Measurements from ENCODE around the gene FBXO24. TPM values are rescaled to one million over a fixed set of nuclear protein-coding genes. Genes with fewer than 3 reads are reported as not detected.

Gene FBXO24
- total and polyA plus RNA-seq, 2 of the 4 experiments (the other 2 are of a cell fraction): 0.43 to 0.54 TPM

DNA sequence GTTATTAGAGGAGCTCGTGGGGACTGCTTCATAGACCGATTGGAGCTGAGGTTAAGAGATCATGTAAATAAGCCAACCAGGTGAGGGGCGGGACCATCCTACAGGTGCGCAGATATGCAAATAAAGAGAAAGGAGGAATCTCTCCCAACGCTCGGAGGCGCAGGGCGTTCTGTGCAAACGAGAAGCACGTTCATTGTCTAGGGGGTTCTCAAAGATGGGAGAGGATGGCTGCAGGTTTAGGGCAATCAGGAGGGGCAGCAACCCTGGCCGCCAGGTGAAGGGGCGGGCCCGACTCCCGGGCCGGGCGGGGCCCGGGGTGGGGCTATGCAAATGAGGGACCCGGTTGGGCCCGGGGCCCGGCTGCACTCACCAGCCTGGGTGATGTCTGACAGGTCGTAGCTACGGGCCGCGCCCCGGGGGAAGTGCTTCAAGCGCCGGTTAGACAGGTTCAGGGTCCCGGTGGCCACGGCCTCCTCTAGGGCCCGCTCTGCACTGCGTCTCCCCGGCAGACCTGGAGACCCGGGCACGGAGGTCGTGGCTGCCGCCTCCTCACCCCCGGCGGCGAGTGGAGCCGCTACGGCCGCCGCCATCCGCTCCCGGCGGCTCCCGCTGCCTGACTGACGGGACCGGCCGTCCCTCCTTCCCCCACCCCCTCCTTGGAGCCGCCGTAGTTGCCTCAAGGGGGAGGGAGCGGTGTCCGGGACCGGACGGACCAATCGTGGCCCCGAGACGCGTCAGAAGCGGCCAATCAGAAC lies 440 bp upstream of the FBXO24 start, which contains the start of gene LRCH4:
Gene LRCH4, minus strand, starts transcription at position 619 of the 755 bp plus-strand sequence. Its CDS starts 29 bp downstream, at position 590.
- intact Hi-C loops (cut with micrococcal nuclease): loop anchor here (1.0 to 10.0 kb wide), 3 partner anchors 17 to 249 kb away; partner anchors contain the start of genes GNB2 and PCOLCE
- 0% methylated on average over 29 of the region's 61 CpGs; no CpG with 5 or more reads in 1 of the 2 experiments for WGBS, 2 experiments (ENCODE audit: extremely low coverage in 2 of 2, insufficient read length in 1 of 2)

More for the DNA sequence above, 440 bp upstream of the FBXO24 start, which contains the start of gene LRCH4:
- Histone ChIP-seq H3K9ac (ENCODE audit: low read depth, low read length) (peak within 1 kb of the TSS; percentile 96), H2AK5ac (ENCODE audit: low read depth, low read length) (peak within 1 kb of the TSS; percentile 98), H2BK120ac (ENCODE audit: low read depth, low read length) (peak within 1 kb of the TSS; percentile 51), H3K27ac (ENCODE audit: insufficient read depth, low read length) (peak within 1 kb of the TSS; percentile 90), H2BK5ac (ENCODE audit: low read depth, low read length, poor library complexity, severe bottlenecking) (peak within 1 kb of the TSS; percentile 83), H2AFZ (replicated peaks; ENCODE audit: low read length, poor library complexity) (peak within 1 kb of the TSS; percentile 96), H2BK15ac (ENCODE audit: low read depth, low read length) (peak within 1 kb of the TSS; percentile 36; the same call in 1 of the 3 replicates), H4K8ac (ENCODE audit: low read depth in 2 of 2, low read length in 2 of 2) (peak within 1 kb of the TSS; percentile 91 to 92), H4K20me1 (ENCODE audit: insufficient read depth, low read length) (peaks cover 33% of the 10 kb centered on the region), H3K79me1 (ENCODE audit: low read depth in 1 of 2, low read length in 2 of 2) (peaks cover 12 to 52% of the 10 kb centered on the region in 2 experiments), H3K27me3 (ENCODE audit: control insufficient read depth, insufficient read depth, low read length) (no peaks in the 10 kb centered on the region), H3K56ac (ENCODE audit: extremely low read depth, insufficient read depth, low read length) (peak within 1 kb of the TSS; percentile 80), H3K23ac (ENCODE audit: low read depth, low read length) (peak within 1 kb of the TSS; percentile 92), H3K4me1 (ENCODE audit: control insufficient read depth, insufficient read depth, low read length) (peaks cover 17% of the 10 kb centered on the region), H3K4me3 (ENCODE audit: insufficient read depth, low read depth, low read length) (peak within 1 kb of the TSS; percentile 72), H4K5ac (ENCODE audit: low read depth, low read length) (peak within 1 kb of the TSS; percentile 81), H2AK9ac (replicated peaks; ENCODE audit: low read depth, low read length, poor library complexity) (peak within 1 kb of the TSS; percentile 96), H3K36me3 (ENCODE audit: control insufficient read depth, insufficient read depth, low read length) (peaks cover 19% of the 10 kb centered on the region), H3K9me1 (ENCODE audit: insufficient read depth, low read length) (peaks cover 2% of the 10 kb centered on the region), H3K9me3 (ENCODE audit: control insufficient read depth, insufficient read depth, low read length) (no peaks in the 10 kb centered on the region), H3K18ac (ENCODE audit: low read depth, low read length) (peak within 1 kb of the TSS; percentile 53; the same call in 1 of the 2 replicates), H2BK20ac (ENCODE audit: low read depth, low read length) (no peak within 1 kb of the TSS), H3K4ac (ENCODE audit: low read depth, low read length) (peak within 1 kb of the TSS; percentile 95), H4K91ac (ENCODE audit: insufficient read depth, low read depth, low read length) (peak within 1 kb of the TSS; percentile 58), H3K14ac (replicated peaks; ENCODE audit: low read depth, low read length) (peak within 1 kb of the TSS; percentile 59), H3K4me2 (ENCODE audit: low read depth, low read length) (peak within 1 kb of the TSS; percentile 99)
- dilution Hi-C loops (cut with HindIII; ENCODE audit: low sequenced_read_pairs, unreplicated experiment) (no loop called here), in situ Hi-C loops (cut with MboI; ENCODE audit: low sequenced_read_pairs) (loop anchor here (25.0 kb wide), 1 partner anchor 277 kb away; the partner anchor contains the start of genes SLC12A9 and TRIP6)
- ATAC-seq (ENCODE audit: low read depth): peak; percentile 11
- no TSS peak for BruUV-seq (replicated peaks)
- ChIA-PET CTCF (interaction anchor here (0.9 to 1.6 kb wide), 2 partner anchors 16 to 19 kb away, joined by 3 to 4 read pairs; partner anchors contain the start of gene PCOLCE), POLR2A (ENCODE audit: unreplicated experiment) (interaction anchor here (0.6 to 1.4 kb wide), 5 partner anchors 17 to 289 kb away, joined by 3 to 7 read pairs (median 4); partner anchors contain the start of genes MOSPD3, PCOLCE, SRRT and ZCWPW1)
- TF ChIP-seq, protein P1, sequence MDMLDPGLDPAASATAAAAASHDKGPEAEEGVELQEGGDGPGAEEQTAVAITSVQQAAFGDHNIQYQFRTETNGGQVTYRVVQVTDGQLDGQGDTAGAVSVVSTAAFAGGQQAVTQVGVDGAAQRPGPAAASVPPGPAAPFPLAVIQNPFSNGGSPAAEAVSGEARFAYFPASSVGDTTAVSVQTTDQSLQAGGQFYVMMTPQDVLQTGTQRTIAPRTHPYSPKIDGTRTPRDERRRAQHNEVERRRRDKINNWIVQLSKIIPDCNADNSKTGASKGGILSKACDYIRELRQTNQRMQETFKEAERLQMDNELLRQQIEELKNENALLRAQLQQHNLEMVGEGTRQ (IDR thresholded peaks at IDR 0.05; ENCODE audit: low read depth, low read length): peak; percentile 51; the same call in 1 of the 2 replicates
- TF ChIP-seq MXI1 (IDR thresholded peaks at IDR 0.05; ENCODE audit: borderline replicate concordance, low read depth, low read length) (peak; percentile 37; the same call in 1 of the 2 replicates), POLR2A (IDR thresholded peaks at IDR 0.05; ENCODE audit: low read depth, low read length) (peak; percentile 98), FOS (IDR thresholded peaks at IDR 0.05; ENCODE audit: low read depth, low read length) (no peak), CHD1 (IDR thresholded peaks at IDR 0.05; ENCODE audit: low read depth, low read length) (no peak), NFE2L2 (IDR thresholded peaks at IDR 0.05; ENCODE audit: low read depth, low read length) (peak; percentile 18; the same call in 1 of the 2 replicates), MAZ (IDR thresholded peaks at IDR 0.05; ENCODE audit: borderline replicate concordance, low read depth, low read length) (peak; percentile 99), CEBPB (IDR thresholded peaks at IDR 0.05; ENCODE audit: low read depth, low read length) (no peak)
- DNase-seq: no peak

Data from IMR-90 (cell line).